IMR-90 (cell line): Measurements from ENCODE around the gene CLCC1. TPM values are rescaled to one million over a fixed set of nuclear protein-coding genes. Genes with fewer than 3 reads are reported as not detected.

Experiments used
- ATAC-seq: fragments of 200-7000 bp; cut with Tn5 transposase; 2 replicates; pipeline ENCODE4 v1.9.1; 2020; ENCODE audit warnings: low read depth, mild to moderate bottlenecking, moderate library complexity
- BruUV-seq: library from RNA; stranded (reverse); fragments of 400-500 nt; replicated peaks from 2 replicates; lab custom pipeline; 2021; lab: Mats Ljungman, UMichigan
- CTCF ChIA-PET: fragments of 300-600 bp; formaldehyde crosslinking; extraction: SDS; loops from one replicate; lab custom pipeline; 2021; ENCODE audit warnings: antibody characterized with exemption; lab: Yijun Ruan, JAX
- POLR2A ChIA-PET: fragments of 300-600 bp; sonication (Branson Sonifier 250); formaldehyde crosslinking; loops from one replicate; lab custom pipeline; 2022; ENCODE audit warnings: antibody characterized with exemption; ENCODE audit not compliant: unreplicated experiment; lab: Charles Lee
- DNase-seq: peaks from one replicate; pipeline ENCODE4 v3.0.0; 2013
- H2AFZ ChIP-seq: replicated peaks from 2 replicates; pipeline ENCODE3; 2013; ENCODE audit warnings: low read length, mild to moderate bottlenecking; ENCODE audit not compliant: poor library complexity
- H2AK5ac ChIP-seq: 2 replicates; pipeline ENCODE4 v1.6.1; 2013; ENCODE audit warnings: low read depth, low read length, inconsistent platforms
- H2AK9ac ChIP-seq: replicated peaks from 2 replicates; pipeline ENCODE3; 2013; ENCODE audit warnings: mild to moderate bottlenecking, low read depth, low read length, moderate library complexity; ENCODE audit not compliant: poor library complexity
- H2BK120ac ChIP-seq: 2 replicates; pipeline ENCODE4 v1.6.1; 2013; ENCODE audit warnings: low read depth, low read length, inconsistent platforms
- H2BK15ac ChIP-seq: 3 replicates; pipeline ENCODE4 v1.6.1; 2013; ENCODE audit warnings: low read depth, low read length, inconsistent platforms
- H2BK20ac ChIP-seq: 2 replicates; pipeline ENCODE4 v1.6.1; 2013; ENCODE audit warnings: low read depth, mild to moderate bottlenecking, inconsistent platforms, low read length, moderate library complexity
- H2BK5ac ChIP-seq: 2 replicates; pipeline ENCODE4 v1.6.1; 2013; ENCODE audit warnings: mild to moderate bottlenecking, low read depth, low read length, inconsistent platforms; ENCODE audit not compliant: poor library complexity, severe bottlenecking
- H3K14ac ChIP-seq: replicated peaks from 2 replicates; pipeline ENCODE4 v1.6.1; 2013; ENCODE audit warnings: low read depth, low read length, inconsistent platforms
- H3K18ac ChIP-seq: 2 replicates; pipeline ENCODE4 v1.6.1; 2013; ENCODE audit warnings: low read depth, low read length, control low read depth
- H3K23ac ChIP-seq: 2 replicates; pipeline ENCODE4 v1.6.1; 2013; ENCODE audit warnings: low read depth, low read length, inconsistent platforms
- H3K27ac ChIP-seq: 2 replicates; pipeline ENCODE4 v1.5.1; 2013; ENCODE audit warnings: mild to moderate bottlenecking, control low read depth, low read length; ENCODE audit not compliant: insufficient read depth
- H3K27me3 ChIP-seq: 2 replicates; pipeline ENCODE4 v1.6.1; 2013; ENCODE audit warnings: low read length; ENCODE audit not compliant: control insufficient read depth, insufficient read depth
- H3K36me3 ChIP-seq: 2 replicates; pipeline ENCODE4 v1.6.1; 2013; ENCODE audit warnings: low read length, mixed read lengths; ENCODE audit not compliant: control insufficient read depth, insufficient read depth
- H3K4ac ChIP-seq: 2 replicates; pipeline ENCODE4 v1.6.1; 2013; ENCODE audit warnings: low read depth, low read length, inconsistent platforms
- H3K4me1 ChIP-seq: 2 replicates; pipeline ENCODE4 v1.6.1; 2013; ENCODE audit warnings: low read length, mixed read lengths; ENCODE audit not compliant: control insufficient read depth, insufficient read depth
- H3K4me2 ChIP-seq: 2 replicates; pipeline ENCODE4 v1.6.1; 2013; ENCODE audit warnings: low read depth, mild to moderate bottlenecking, control low read depth, low read length, moderate library complexity
- H3K4me3 ChIP-seq: 2 replicates; pipeline ENCODE4 v1.5.1; 2013; ENCODE audit warnings: low read depth, mild to moderate bottlenecking, control low read depth, low read length, moderate library complexity; ENCODE audit not compliant: insufficient read depth
- H3K56ac ChIP-seq: 2 replicates; pipeline ENCODE4 v1.6.1; 2013; ENCODE audit warnings: low read length, inconsistent platforms; ENCODE audit not compliant: insufficient read depth; ENCODE audit errors: extremely low read depth
- H3K79me1 ChIP-seq, 2 experiments: 2 replicates each; pipeline ENCODE4 v1.6.1; 2013; ENCODE audit warnings: low read length in 2 of 2, inconsistent platforms in 1 of 2, low read depth in 1 of 2
- H3K9ac ChIP-seq: 2 replicates; pipeline ENCODE4 v1.6.1; 2013; ENCODE audit warnings: low read depth, low read length, control low read depth
- H3K9me1 ChIP-seq: 2 replicates; pipeline ENCODE4 v1.6.1; 2013; ENCODE audit warnings: low read length, inconsistent platforms; ENCODE audit not compliant: insufficient read depth
- H3K9me3 ChIP-seq: 2 replicates; pipeline ENCODE4 v1.6.1; 2013; ENCODE audit warnings: low read length; ENCODE audit not compliant: control insufficient read depth, insufficient read depth
- H4K20me1 ChIP-seq: 2 replicates; pipeline ENCODE4 v1.6.1; 2013; ENCODE audit warnings: low read length, inconsistent platforms; ENCODE audit not compliant: insufficient read depth
- H4K5ac ChIP-seq: 2 replicates; pipeline ENCODE4 v1.6.1; 2013; ENCODE audit warnings: mild to moderate bottlenecking, low read depth, low read length, control low read depth
- H4K8ac ChIP-seq, 2 experiments: 2 replicates each; pipeline ENCODE4 v1.6.1; 2013; ENCODE audit warnings: low read depth in 2 of 2, low read length in 2 of 2, control low read depth in 1 of 2, inconsistent platforms in 1 of 2
- H4K91ac ChIP-seq: 2 replicates; pipeline ENCODE4 v1.6.1; 2013; ENCODE audit warnings: low read depth, low read length, inconsistent platforms; ENCODE audit not compliant: insufficient read depth
- CHD1 ChIP-seq: IDR thresholded peaks from 2 replicates; pipeline ENCODE4 v1.6.1; 2012; ENCODE audit warnings: low read depth, low read length, improper control_type of control experiment
- MAFK ChIP-seq: IDR thresholded peaks from 2 replicates; pipeline ENCODE4 v1.6.1; 2012; ENCODE audit warnings: low read depth, low read length, improper control_type of control experiment
- RFX5 ChIP-seq: IDR thresholded peaks from 2 replicates; pipeline ENCODE4 v1.8.0; 2012; ENCODE audit warnings: low read depth, mild to moderate bottlenecking, low read length, moderate library complexity
- USF2 ChIP-seq: fragments of 150-350 bp; IDR thresholded peaks from 2 replicates; pipeline ENCODE4 v1.6.1; 2017; ENCODE audit warnings: mild to moderate bottlenecking, antibody characterized with exemption, low read length, low read depth
- WGBS, 2 experiments: methylation state at CpG; one replicate each; pipeline versions ENCODE4 v1.1.5 to v1.1.7; 2013; ENCODE audit warnings: missing lambda C conversion rate in 2 of 2; ENCODE audit not compliant: insufficient read length in 1 of 2; ENCODE audit errors: extremely low coverage in 2 of 2; 5-methylcytosine and 5-hydroxymethylcytosine counted together
- dilution Hi-C: fragments of 300-500 bp; cut with HindIII; formaldehyde crosslinking; loops from one replicate; pipeline ENCODE4 v1.14.3; 2018; ENCODE audit warnings: low sequenced_read_pairs; ENCODE audit not compliant: unreplicated experiment
- in situ Hi-C: fragments of 300-500 bp; cut with MboI; formaldehyde crosslinking; loops from 3 replicates; pipeline ENCODE4 v1.14.3; 2019; ENCODE audit warnings: low sequenced_read_pairs, inconsistent platforms, mixed read lengths
- intact Hi-C: fragments of 100-400 bp; cut with micrococcal nuclease; formaldehyde crosslinking; loops from 2 replicates; pipeline ENCODE4 v1.10.0; 2022
- polyA plus RNA-seq, 3 experiments: library from polyadenylated mRNA; depleted of rRNA; stranded (reverse); fragments of >200 nt; gene quantifications; 2 replicates each; pipeline ENCODE4 v1.2.3, GENCODE V29; 2012; ENCODE audit warnings: low replicate concordance in 1 of 3
- total RNA-seq: library from RNA; depleted of rRNA; stranded (reverse); fragments of >200 nt; gene quantifications from 2 replicates; pipeline ENCODE4 v1.2.3, GENCODE V29; 2012

CLCC1 gene
- total and polyA plus RNA-seq, 2 of the 4 experiments (the other 2 are of a cell fraction), result 19.3 to 29.6 TPM

GRCh38 chr1:108947871-108948525 is 15.3 kb downstream of the CLCC1 start:
- Histone ChIP-seq H4K8ac (peak overlapping the region in 1 of 2 experiments; percentile 8; a peak in 2 of 4 replicates), H2BK120ac (no peak overlapping the region), H2BK20ac (no peak overlapping the region), H2AFZ (no peak overlapping the region), H3K36me3 (0 out of 2 replicates have a peak, but pooled peaks cover 2% of the 10 kb centered on the region), H4K5ac (no peak overlapping the region), H3K4me3 (no peak overlapping the region), H2AK5ac (no peak overlapping the region), H4K91ac (no peak overlapping the region), H4K20me1 (peaks cover 5% of the 10 kb centered on the region; the same call in 1 of the 2 replicates), H3K14ac (0 out of 2 replicates have a peak overlapping the region, but pooled peaks have one; percentile 64), H2BK15ac (no peak overlapping the region), H3K23ac (peak overlapping the region; percentile 67), H3K4ac (no peak overlapping the region), H3K4me1 (peaks cover 4% of the 10 kb centered on the region), H2AK9ac (no peak overlapping the region), H3K4me2 (peak overlapping the region; percentile 70), H3K9ac (peak overlapping the region; percentile 33; the same call in 1 of the 2 replicates), H2BK5ac (no peak overlapping the region), H3K9me3 (no peaks in the 10 kb centered on the region), H3K27ac (no peak overlapping the region), H3K56ac (no peak overlapping the region), H3K18ac (no peak overlapping the region), H3K9me1 (0 out of 2 replicates have a peak, but pooled peaks cover 3% of the 10 kb centered on the region), H3K79me1 (peaks cover 25 to 48% of the 10 kb centered on the region in 2 experiments), H3K27me3 (no peaks in the 10 kb centered on the region)
- in situ Hi-C loops, result no loop called here
- no TSS peak for BruUV-seq
- ChIA-PET POLR2A (interaction anchor here (0.6 kb wide), 1 partner anchor 30 kb away, joined by 8 read pairs; no protein-coding TSS in a partner anchor), CTCF (no interaction called here)
- 20% methylated on average over 1 of the region's 6 CpGs; no CpG with 5 or more reads in 1 of the 2 experiments for WGBS, 2 experiments
- intact Hi-C loops, result no loop called here
- ATAC-seq (peak; percentile 77), DNase-seq (no peak)
- no peak for TF ChIP-seq RFX5
- no peak for TF ChIP-seq CHD1
- TF ChIP-seq USF2, result no peak
- TF ChIP-seq MAFK, result no peak
- dilution Hi-C loops, result no loop called here
